Astrocyte (in vitro differentiated cells and primary cell): ENCODE results near the gene KMT2C.

Experiments used
- CTCF ChIP-seq: IDR thresholded peaks from 2 replicates; pipeline ENCODE4 v1.5.1; 2011; ENCODE audit warnings: low read depth, mild to moderate bottlenecking, inconsistent platforms, low read length, moderate library complexity; ENCODE audit not compliant: insufficient read depth
- EZH2 ChIP-seq: IDR thresholded peaks from 2 replicates; pipeline ENCODE4 v1.6.1; 2012; ENCODE audit warnings: mild to moderate bottlenecking, low read length, inconsistent platforms; ENCODE audit not compliant: insufficient read depth

GRCh38 chr7:152419473-152420429 is 16.1 kb downstream of the KMT2C start:
- no peak for TF ChIP-seq CTCF
- TF ChIP-seq EZH2 = no peak
